Omental fat pad (tissue), 4 donors: ENCODE results near the gene FSD1. TPM values are rescaled to one million over a fixed set of nuclear protein-coding genes. Genes with fewer than 3 reads are reported as not detected.

Source experiments
- ATAC-seq: fragments of 150-250 bp; one replicate; pipeline ENCODE4 v1.9.1; 2016; ENCODE audit warnings: mild to moderate bottlenecking, moderate library complexity; ENCODE audit not compliant: low FRiP score
- DNase-seq: peaks from one replicate; pipeline ENCODE4 v3.0.0-alpha.2; 2019; ENCODE audit warnings: low spot score
- CTCF ChIP-seq, 3 donors: fragments of 450-650 bp; IDR thresholded peaks; one replicate each; pipeline ENCODE4 v1.5.1; 2016 to 2017; ENCODE audit warnings: antibody characterized with exemption in 3 of 3, mild to moderate bottlenecking in 3 of 3, moderate library complexity in 2 of 3
- total RNA-seq, 4 donors: library from RNA; depleted of rRNA; stranded (reverse); fragments of >200 nt; gene quantifications; one replicate each; pipeline ENCODE4 v1.1.0, GENCODE V29; 2016

The FSD1 gene
- total RNA-seq, 4 donors from 2014 or later: not detected

DNA sequence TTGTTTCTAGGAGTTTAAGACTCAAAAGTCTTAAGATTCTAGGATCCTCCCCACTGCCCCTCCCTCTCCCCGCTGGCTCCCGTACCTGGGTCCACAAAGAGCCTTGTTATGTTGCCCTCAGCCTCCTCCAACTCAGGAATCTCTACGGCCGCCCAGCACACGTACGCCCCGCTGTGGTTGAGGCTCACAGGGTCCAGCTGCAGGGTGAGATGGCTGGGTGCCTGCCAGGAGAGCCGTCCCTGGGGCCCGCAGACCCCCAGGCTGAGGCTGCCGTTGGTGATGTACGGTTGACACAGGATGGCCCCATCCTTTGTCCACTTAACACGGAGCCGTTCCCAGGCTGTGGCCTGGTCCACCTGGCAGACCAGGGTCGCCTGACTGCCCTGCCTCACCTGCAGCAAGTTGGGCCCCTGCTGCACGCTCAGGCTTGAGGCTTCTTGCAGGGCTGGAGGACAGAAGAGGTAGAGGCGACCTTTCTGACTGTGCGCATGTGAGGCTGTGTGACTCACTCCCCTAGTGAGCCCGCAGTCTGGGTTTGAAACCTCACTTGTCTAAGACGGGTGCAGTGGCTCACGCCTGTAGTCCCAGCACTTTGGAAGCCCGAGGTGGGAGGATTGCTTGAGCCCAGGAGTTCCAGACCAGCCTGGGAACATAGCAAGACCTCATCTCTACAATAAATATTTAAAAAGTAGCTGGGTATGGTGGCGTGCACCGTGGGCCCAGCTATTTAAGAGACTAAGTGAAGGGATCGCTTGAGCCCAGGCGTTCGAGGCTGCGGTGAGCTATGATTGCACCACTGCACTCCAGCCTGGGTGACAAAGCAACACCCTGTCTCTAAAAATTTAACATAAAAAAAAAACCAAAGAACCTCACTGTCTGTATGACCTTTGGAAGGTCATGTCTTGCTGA, 6.2 kb upstream of the FSD1 start:
- TF ChIP-seq CTCF (IDR thresholded peaks at IDR 0.05): no peak
- ATAC-seq (no peak), DNase-seq (no peak)

GRCh38 chr19:4298810-4299550, 5.4 kb upstream of the FSD1 start:
- no peak for TF ChIP-seq CTCF (IDR thresholded peaks at IDR 0.05)
- DNase-seq (no peak), ATAC-seq (no peak)

- ATAC-seq: no peak
- no peak for DNase-seq
- TF ChIP-seq CTCF (IDR thresholded peaks at IDR 0.05): no peak
Observed at GRCh38 chr19:4300589-4300988, 3.8 kb upstream of the FSD1 start.

GRCh38 chr19:4301590-4302242, 2.7 kb upstream of the FSD1 start:
- DNase-seq (no peak), ATAC-seq (no peak)
- TF ChIP-seq CTCF (IDR thresholded peaks at IDR 0.05): no peak

GRCh38 chr19:4302243-4302640, 2.2 kb upstream of the FSD1 start, which contains the start of gene TMIGD2:
TSS of gene TMIGD2 (minus strand) at chr19:4302389. CDS start at chr19:4302385, 4 bp downstream.
- ATAC-seq: no peak
- no peak for TF ChIP-seq CTCF (IDR thresholded peaks at IDR 0.05)
- DNase-seq: no peak

- DNase-seq (no peak), ATAC-seq (no peak)
- TF ChIP-seq CTCF (IDR thresholded peaks at IDR 0.05): no peak
Observed at GRCh38 chr19:4303819-4304537, 420 bp upstream of the FSD1 start.
